HepG2 (cell line): ENCODE data around the gene RTEL1. TPM values are rescaled to one million over a fixed set of nuclear protein-coding genes. Genes with fewer than 3 reads are reported as not detected.

Experiments
- CCAR2 ChIP-seq: fragments of 200-400 bp; formaldehyde crosslinking; optimal IDR thresholded peaks from 2 replicates; pipeline ENCODE3; 2018; ENCODE audit warnings: low read depth, mild to moderate bottlenecking, low read length, moderate library complexity
- CHCHD3 ChIP-seq: sonication (generic); formaldehyde crosslinking; IDR thresholded peaks from 2 replicates; pipeline ENCODE4 v1.8.0; 2022; ENCODE audit warnings: mild to moderate bottlenecking, missing genetic modification reagents, moderate library complexity
- KDM5A ChIP-seq: fragments of 200-600 bp; sonication (generic); IDR thresholded peaks from 2 replicates; pipeline ENCODE4 v1.7.0; 2018; ENCODE audit warnings: antibody characterized with exemption, mild to moderate bottlenecking, low read length, borderline replicate concordance
- MXD4 ChIP-seq: IDR thresholded peaks from 2 replicates; pipeline ENCODE4 v1.6.1; 2016; ENCODE audit warnings: mild to moderate bottlenecking, missing biosample characterization, missing genetic modification reagents
- RFX1 ChIP-seq: fragments of 450-650 bp; IDR thresholded peaks from 2 replicates; pipeline ENCODE4 v1.6.1; 2017
- SATB2 ChIP-seq: sonication (generic); formaldehyde crosslinking; IDR thresholded peaks from 2 replicates; pipeline ENCODE4 v1.5.0; 2020; ENCODE audit warnings: missing genetic modification reagents
- ZNF20 ChIP-seq: sonication (generic); formaldehyde crosslinking; IDR thresholded peaks from 2 replicates; pipeline ENCODE4 v1.4.0; 2020; ENCODE audit warnings: mild to moderate bottlenecking, moderate library complexity, missing genetic modification reagents
- ZNF3 ChIP-seq: IDR thresholded peaks from 2 replicates; pipeline ENCODE4 v1.7.0; 2017; ENCODE audit warnings: inconsistent platforms
- ZNF577 ChIP-seq: sonication (generic); formaldehyde crosslinking; IDR thresholded peaks from 2 replicates; pipeline ENCODE4 v1.4.0; 2020; ENCODE audit warnings: mild to moderate bottlenecking, low read depth, missing genetic modification reagents, borderline replicate concordance
- ZNF589 ChIP-seq: sonication (generic); formaldehyde crosslinking; conservative IDR thresholded peaks from 2 replicates; pipeline ENCODE4 v1.8.0; 2022; ENCODE audit warnings: mild to moderate bottlenecking, moderate library complexity, missing genetic modification reagents
- ZNF629 ChIP-seq: sonication (generic); formaldehyde crosslinking; conservative IDR thresholded peaks from 2 replicates; pipeline ENCODE4 v1.5.0; 2020; ENCODE audit warnings: missing genetic modification reagents
- ZNF766 ChIP-seq: sonication (generic); formaldehyde crosslinking; IDR thresholded peaks from 2 replicates; pipeline ENCODE4 v1.5.0; 2020; ENCODE audit warnings: missing genetic modification reagents, borderline replicate concordance
- ZNF776 ChIP-seq: sonication (generic); formaldehyde crosslinking; IDR thresholded peaks from 2 replicates; pipeline ENCODE4 v1.4.0; 2020; ENCODE audit warnings: mild to moderate bottlenecking, missing genetic modification reagents
- polyA plus RNA-seq, 8 experiments: library from polyadenylated mRNA; depleted of rRNA in 3 of 8; stranded (reverse) in 7 of 8; unstranded in 1 of 8; fragments of >200 nt; fragmentation: Illumina TruSeq in 4 of 8; extraction: Trizol in 4 of 8; gene quantifications; 2 replicates each; pipeline versions ENCODE4 v1.2.1 to v1.2.3, GENCODE V29; 2011 to 2016; ENCODE audit warnings: low read depth in 4 of 8, missing spikeins in 1 of 8, mixed read lengths in 1 of 8; ENCODE audit not compliant: insufficient read depth in 1 of 8
- total RNA-seq, 5 experiments: library from RNA; depleted of rRNA; stranded (reverse); fragments of >200 nt; fragmentation: Illumina TruSeq; extraction: Trizol; gene quantifications; 2 replicates each; pipeline ENCODE4 v1.2.3, GENCODE V29; 2016; ENCODE audit warnings: low read depth in 1 of 5
- TF ChIP-seq, protein P1 (sequence below): sonication (generic); formaldehyde crosslinking; IDR thresholded peaks from 2 replicates; pipeline ENCODE4 v1.4.0; 2020; ENCODE audit warnings: missing genetic modification reagents
- TF ChIP-seq, protein P2 (sequence below): sonication (generic); formaldehyde crosslinking; IDR thresholded peaks from 2 replicates; pipeline ENCODE4 v1.8.1; 2023; ENCODE audit warnings: missing genetic modification reagents, inconsistent platforms, borderline replicate concordance
- TF ChIP-seq, protein P3 (sequence below): sonication (generic); formaldehyde crosslinking; IDR thresholded peaks from 2 replicates; pipeline ENCODE4 v1.4.0; 2020; ENCODE audit warnings: mild to moderate bottlenecking, missing genetic modification reagents
- TF ChIP-seq, protein P4 (sequence below): sonication (generic); formaldehyde crosslinking; IDR thresholded peaks from 2 replicates; pipeline ENCODE4 v1.4.0; 2020; ENCODE audit warnings: mild to moderate bottlenecking, missing genetic modification reagents
- TF ChIP-seq, protein P5 (sequence below): sonication (generic); formaldehyde crosslinking; IDR thresholded peaks from 2 replicates; pipeline ENCODE4 v1.5.0; 2020; ENCODE audit warnings: missing genetic modification reagents
- TF ChIP-seq, protein P6 (sequence below): sonication (generic); formaldehyde crosslinking; IDR thresholded peaks from 2 replicates; pipeline ENCODE4 v1.8.0; 2023; ENCODE audit warnings: mild to moderate bottlenecking, missing genetic modification reagents

RTEL1 gene
- total and polyA plus RNA-seq, 2 of the 13 experiments (the other 11 are each of a cell fraction or from before 2014, with no cell fraction given), result 21.8 to 36.4 TPM

DNA sequence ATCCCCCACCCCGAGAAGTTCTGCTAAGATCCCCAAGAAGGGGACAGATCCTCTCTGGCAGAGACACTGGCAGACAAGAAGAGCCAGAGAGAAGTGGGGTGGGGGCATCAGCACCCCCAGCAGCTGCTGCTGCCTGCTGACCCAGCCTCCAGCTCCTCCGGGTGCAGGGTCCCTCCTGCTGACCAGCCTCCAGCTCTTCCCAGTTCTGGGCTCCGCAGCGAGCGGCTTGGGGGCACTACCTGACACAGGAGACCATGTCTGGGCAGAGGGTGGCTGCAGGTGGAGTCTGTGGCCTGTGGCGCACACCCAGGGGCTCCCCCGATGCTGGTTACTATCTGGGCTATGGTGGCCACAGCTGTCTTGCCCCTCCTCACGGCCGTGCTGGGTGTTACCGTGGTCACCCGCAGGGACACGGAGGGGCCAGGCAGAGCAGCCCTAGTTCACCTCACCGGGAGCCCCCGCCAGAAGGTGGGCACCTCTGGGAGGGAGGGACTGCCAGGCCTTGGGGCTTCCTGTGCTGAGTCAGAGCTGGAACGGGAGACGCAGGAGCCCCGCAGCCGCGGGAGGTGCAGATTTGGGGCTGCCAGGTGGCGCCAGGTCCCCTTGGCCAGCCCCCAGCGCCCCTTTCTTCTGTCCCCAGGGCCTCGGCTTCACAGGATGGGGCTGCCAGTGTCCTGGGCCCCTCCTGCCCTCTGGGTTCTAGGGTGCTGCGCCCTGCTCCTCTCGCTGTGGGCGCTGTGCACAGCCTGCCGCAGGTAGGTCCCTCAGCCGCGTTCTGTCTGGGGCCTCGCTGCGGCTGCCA is 79.0 kb downstream of the RTEL1 start (continued):
- TF ChIP-seq, protein P1, sequence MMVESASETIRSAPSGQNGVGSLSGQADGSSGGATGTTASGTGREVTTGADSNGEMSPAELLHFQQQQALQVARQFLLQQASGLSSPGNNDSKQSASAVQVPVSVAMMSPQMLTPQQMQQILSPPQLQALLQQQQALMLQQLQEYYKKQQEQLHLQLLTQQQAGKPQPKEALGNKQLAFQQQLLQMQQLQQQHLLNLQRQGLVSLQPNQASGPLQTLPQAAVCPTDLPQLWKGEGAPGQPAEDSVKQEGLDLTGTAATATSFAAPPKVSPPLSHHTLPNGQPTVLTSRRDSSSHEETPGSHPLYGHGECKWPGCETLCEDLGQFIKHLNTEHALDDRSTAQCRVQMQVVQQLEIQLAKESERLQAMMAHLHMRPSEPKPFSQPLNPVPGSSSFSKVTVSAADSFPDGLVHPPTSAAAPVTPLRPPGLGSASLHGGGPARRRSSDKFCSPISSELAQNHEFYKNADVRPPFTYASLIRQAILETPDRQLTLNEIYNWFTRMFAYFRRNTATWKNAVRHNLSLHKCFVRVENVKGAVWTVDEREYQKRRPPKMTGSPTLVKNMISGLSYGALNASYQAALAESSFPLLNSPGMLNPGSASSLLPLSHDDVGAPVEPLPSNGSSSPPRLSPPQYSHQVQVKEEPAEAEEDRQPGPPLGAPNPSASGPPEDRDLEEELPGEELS (CRISPR knock-in tag), result no peak
- TF ChIP-seq, protein P2, sequence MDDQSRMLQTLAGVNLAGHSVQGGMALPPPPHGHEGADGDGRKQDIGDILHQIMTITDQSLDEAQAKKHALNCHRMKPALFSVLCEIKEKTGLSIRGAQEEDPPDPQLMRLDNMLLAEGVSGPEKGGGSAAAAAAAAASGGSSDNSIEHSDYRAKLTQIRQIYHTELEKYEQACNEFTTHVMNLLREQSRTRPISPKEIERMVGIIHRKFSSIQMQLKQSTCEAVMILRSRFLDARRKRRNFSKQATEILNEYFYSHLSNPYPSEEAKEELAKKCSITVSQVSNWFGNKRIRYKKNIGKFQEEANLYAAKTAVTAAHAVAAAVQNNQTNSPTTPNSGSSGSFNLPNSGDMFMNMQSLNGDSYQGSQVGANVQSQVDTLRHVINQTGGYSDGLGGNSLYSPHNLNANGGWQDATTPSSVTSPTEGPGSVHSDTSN, result no peak
- no peak for TF ChIP-seq ZNF3 (CRISPR knock-in tag)
- TF ChIP-seq KDM5A, result no peak
- TF ChIP-seq ZNF577 (CRISPR knock-in tag), result no peak
- TF ChIP-seq ZNF589 (CRISPR knock-in tag), result no peak
- no peak; the same call in 1 of the 2 replicates for TF ChIP-seq SATB2 (CRISPR knock-in tag)
- peak; percentile 66; the same call in 1 of the 2 replicates for TF ChIP-seq ZNF20
- no peak for TF ChIP-seq ZNF766
- TF ChIP-seq, protein P3, sequence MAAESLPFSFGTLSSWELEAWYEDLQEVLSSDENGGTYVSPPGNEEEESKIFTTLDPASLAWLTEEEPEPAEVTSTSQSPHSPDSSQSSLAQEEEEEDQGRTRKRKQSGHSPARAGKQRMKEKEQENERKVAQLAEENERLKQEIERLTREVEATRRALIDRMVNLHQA (CRISPR knock-in tag), result no peak
- TF ChIP-seq RFX1, result no peak
- no peak for TF ChIP-seq CCAR2
- TF ChIP-seq, protein P4, sequence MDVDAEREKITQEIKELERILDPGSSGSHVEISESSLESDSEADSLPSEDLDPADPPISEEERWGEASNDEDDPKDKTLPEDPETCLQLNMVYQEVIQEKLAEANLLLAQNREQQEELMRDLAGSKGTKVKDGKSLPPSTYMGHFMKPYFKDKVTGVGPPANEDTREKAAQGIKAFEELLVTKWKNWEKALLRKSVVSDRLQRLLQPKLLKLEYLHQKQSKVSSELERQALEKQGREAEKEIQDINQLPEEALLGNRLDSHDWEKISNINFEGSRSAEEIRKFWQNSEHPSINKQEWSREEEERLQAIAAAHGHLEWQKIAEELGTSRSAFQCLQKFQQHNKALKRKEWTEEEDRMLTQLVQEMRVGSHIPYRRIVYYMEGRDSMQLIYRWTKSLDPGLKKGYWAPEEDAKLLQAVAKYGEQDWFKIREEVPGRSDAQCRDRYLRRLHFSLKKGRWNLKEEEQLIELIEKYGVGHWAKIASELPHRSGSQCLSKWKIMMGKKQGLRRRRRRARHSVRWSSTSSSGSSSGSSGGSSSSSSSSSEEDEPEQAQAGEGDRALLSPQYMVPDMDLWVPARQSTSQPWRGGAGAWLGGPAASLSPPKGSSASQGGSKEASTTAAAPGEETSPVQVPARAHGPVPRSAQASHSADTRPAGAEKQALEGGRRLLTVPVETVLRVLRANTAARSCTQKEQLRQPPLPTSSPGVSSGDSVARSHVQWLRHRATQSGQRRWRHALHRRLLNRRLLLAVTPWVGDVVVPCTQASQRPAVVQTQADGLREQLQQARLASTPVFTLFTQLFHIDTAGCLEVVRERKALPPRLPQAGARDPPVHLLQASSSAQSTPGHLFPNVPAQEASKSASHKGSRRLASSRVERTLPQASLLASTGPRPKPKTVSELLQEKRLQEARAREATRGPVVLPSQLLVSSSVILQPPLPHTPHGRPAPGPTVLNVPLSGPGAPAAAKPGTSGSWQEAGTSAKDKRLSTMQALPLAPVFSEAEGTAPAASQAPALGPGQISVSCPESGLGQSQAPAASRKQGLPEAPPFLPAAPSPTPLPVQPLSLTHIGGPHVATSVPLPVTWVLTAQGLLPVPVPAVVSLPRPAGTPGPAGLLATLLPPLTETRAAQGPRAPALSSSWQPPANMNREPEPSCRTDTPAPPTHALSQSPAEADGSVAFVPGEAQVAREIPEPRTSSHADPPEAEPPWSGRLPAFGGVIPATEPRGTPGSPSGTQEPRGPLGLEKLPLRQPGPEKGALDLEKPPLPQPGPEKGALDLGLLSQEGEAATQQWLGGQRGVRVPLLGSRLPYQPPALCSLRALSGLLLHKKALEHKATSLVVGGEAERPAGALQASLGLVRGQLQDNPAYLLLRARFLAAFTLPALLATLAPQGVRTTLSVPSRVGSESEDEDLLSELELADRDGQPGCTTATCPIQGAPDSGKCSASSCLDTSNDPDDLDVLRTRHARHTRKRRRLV (CRISPR knock-in tag), result no peak; the same call in 1 of the 2 replicates
- TF ChIP-seq, protein P5, sequence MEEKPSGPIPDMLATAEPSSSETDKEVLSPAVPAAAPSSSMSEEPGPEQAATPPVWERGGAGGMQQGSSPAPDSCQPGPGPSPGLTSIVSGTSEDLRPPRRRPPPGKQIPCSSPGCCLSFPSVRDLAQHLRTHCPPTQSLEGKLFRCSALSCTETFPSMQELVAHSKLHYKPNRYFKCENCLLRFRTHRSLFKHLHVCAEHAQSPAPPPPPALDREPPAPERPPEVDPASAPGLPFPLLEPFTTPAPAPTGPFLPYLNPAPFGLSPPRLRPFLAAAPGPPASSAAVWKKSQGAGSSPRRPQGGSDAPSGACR (CRISPR knock-in tag), result no peak
- no peak; the same call in 1 of the 2 replicates for TF ChIP-seq MXD4 (CRISPR knock-in tag)
- TF ChIP-seq, protein P6, sequence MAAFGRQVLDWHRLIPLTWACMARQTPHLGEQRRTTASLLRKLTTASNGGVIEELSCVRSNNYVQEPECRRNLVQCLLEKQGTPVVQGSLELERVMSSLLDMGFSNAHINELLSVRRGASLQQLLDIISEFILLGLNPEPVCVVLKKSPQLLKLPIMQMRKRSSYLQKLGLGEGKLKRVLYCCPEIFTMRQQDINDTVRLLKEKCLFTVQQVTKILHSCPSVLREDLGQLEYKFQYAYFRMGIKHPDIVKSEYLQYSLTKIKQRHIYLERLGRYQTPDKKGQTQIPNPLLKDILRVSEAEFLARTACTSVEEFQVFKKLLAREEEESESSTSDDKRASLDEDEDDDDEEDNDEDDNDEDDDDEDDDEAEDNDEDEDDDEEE (CRISPR knock-in tag), result no peak
- TF ChIP-seq ZNF776 (CRISPR knock-in tag), result peak; percentile 47
- TF ChIP-seq CHCHD3 (CRISPR knock-in tag), result peak; percentile 91
- TF ChIP-seq ZNF629 (CRISPR knock-in tag), result no peak
